DOHH2 (cell line): ENCODE measurements around the gene HOXC6.

Experiments
- EZH2phosphoT487 ChIP-seq: fragments of 200-600 bp; sonication (generic); IDR thresholded peaks from 2 replicates; pipeline ENCODE4 v1.6.1; 2017; ENCODE audit warnings: borderline replicate concordance, mild to moderate bottlenecking, antibody characterized with exemption, low read length, moderate library complexity, mixed read lengths
- TF ChIP-seq, protein P1 (sequence below): fragments of 200-600 bp; sonication (generic); IDR thresholded peaks from one replicate; pipeline ENCODE4 v1.5.1; 2014; ENCODE audit warnings: antibody characterized with exemption, mild to moderate bottlenecking, low read depth, low read length; ENCODE audit not compliant: poor library complexity, severe bottlenecking

DNA sequence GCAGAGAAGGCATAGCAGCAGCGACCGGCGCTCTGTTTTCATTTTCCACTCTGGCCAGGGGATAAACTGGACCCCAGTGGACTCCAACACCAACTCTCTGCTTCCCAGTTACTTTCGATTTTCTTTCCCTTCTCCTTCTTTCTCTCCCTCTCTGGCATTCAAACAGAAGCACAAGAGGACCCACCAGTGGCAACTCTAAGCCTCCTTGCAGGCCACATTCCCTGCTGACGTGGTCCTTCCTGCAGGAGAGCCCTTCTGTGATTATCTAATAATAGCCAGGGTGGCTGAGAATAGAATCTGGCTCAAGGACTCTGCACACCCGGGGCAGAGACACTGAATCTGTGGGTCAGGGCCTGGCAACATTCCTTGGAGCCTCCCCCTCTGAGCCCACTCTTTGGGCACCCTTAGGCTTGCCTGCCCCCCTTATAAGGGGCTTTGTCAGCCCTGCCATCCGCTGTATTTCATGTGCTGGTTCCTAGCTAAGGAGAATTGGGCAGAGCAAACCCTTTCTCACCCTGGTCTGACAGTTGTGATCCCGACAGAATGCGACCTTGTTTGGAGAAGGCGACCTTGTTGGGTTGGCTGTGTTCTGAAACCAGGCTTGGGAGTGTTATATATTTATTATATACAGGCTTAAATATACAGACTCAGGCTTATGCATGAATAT is 8.2 kb upstream of the HOXC6 start:
- TF ChIP-seq, protein P1, sequence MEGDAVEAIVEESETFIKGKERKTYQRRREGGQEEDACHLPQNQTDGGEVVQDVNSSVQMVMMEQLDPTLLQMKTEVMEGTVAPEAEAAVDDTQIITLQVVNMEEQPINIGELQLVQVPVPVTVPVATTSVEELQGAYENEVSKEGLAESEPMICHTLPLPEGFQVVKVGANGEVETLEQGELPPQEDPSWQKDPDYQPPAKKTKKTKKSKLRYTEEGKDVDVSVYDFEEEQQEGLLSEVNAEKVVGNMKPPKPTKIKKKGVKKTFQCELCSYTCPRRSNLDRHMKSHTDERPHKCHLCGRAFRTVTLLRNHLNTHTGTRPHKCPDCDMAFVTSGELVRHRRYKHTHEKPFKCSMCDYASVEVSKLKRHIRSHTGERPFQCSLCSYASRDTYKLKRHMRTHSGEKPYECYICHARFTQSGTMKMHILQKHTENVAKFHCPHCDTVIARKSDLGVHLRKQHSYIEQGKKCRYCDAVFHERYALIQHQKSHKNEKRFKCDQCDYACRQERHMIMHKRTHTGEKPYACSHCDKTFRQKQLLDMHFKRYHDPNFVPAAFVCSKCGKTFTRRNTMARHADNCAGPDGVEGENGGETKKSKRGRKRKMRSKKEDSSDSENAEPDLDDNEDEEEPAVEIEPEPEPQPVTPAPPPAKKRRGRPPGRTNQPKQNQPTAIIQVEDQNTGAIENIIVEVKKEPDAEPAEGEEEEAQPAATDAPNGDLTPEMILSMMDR, result no peak
- no peak for TF ChIP-seq EZH2phosphoT487
